Osteocyte (in vitro differentiated cells): ENCODE data around the gene SEC14L1. TPM values are rescaled to one million over a fixed set of nuclear protein-coding genes. Genes with fewer than 3 reads are reported as not detected.

Experiments used
- DNase-seq: peaks from one replicate; pipeline ENCODE4 v3.0.0; 2021; ENCODE audit warnings: mixed read lengths; ENCODE audit not compliant: unreplicated experiment; ENCODE audit errors: extremely low spot score
- H3K27ac Mint-ChIP-seq: one replicate; pipeline ENCODE4 v1.8.0; 2021; ENCODE audit warnings: mild to moderate bottlenecking, mixed read lengths; ENCODE audit not compliant: unreplicated experiment
- H3K27me3 Mint-ChIP-seq: one replicate; pipeline ENCODE4 v1.8.0; 2021; ENCODE audit warnings: mixed read lengths; ENCODE audit not compliant: unreplicated experiment
- H3K36me3 Mint-ChIP-seq: one replicate; pipeline ENCODE4 v1.8.0; 2021; ENCODE audit warnings: mixed read lengths; ENCODE audit not compliant: unreplicated experiment
- H3K4me1 Mint-ChIP-seq: one replicate; pipeline ENCODE4 v1.8.0; 2021; ENCODE audit warnings: mixed read lengths; ENCODE audit not compliant: unreplicated experiment
- H3K4me3 Mint-ChIP-seq: one replicate; pipeline ENCODE4 v1.8.0; 2021; ENCODE audit warnings: mild to moderate bottlenecking, moderate library complexity, mixed read lengths; ENCODE audit not compliant: unreplicated experiment
- H3K9me3 Mint-ChIP-seq: one replicate; pipeline ENCODE4 v1.8.0; 2021; ENCODE audit warnings: mixed read lengths; ENCODE audit not compliant: unreplicated experiment
- CTCF ChIP-seq: fragments of 200-600 bp; sonication (generic); IDR thresholded peaks from 2 replicates; pipeline ENCODE4 v1.5.0; 2021; ENCODE audit warnings: antibody characterized with exemption, mild to moderate bottlenecking, moderate library complexity
- total RNA-seq: library from RNA; stranded (reverse); gene quantifications from 2 replicates; pipeline ENCODE4 v1.2.1, GENCODE V29; 2021

SEC14L1 gene
- total RNA-seq, 1 donor from 2014 or later, result 82.9 TPM

GRCh38 chr17:77186141-77186604 lies 45.4 kb downstream of the SEC14L1 start:
- Mint-ChIP-seq H3K27ac (no peak overlapping the region), H3K4me1 (peaks cover 15% of the 10 kb centered on the region), H3K9me3 (no peaks in the 10 kb centered on the region), H3K27me3 (no peaks in the 10 kb centered on the region), H3K36me3 (peaks cover 6% of the 10 kb centered on the region), H3K4me3 (no peak overlapping the region)
- no peak for DNase-seq
- no peak for TF ChIP-seq CTCF

- peaks cover 23% of the 10 kb centered on the region for H3K36me3 Mint-ChIP-seq
- no peaks in the 10 kb centered on the region for H3K9me3 Mint-ChIP-seq
- TF ChIP-seq CTCF, result no peak
- peaks cover 3% of the 10 kb centered on the region for H3K4me1 Mint-ChIP-seq
- no peak overlapping the region for H3K4me3 Mint-ChIP-seq
- no peak for DNase-seq
- H3K27ac Mint-ChIP-seq, result no peak overlapping the region
- no peaks in the 10 kb centered on the region for H3K27me3 Mint-ChIP-seq
These were observed 47.6 kb downstream of the SEC14L1 start for GRCh38 chr17:77188084-77189066.

DNA sequence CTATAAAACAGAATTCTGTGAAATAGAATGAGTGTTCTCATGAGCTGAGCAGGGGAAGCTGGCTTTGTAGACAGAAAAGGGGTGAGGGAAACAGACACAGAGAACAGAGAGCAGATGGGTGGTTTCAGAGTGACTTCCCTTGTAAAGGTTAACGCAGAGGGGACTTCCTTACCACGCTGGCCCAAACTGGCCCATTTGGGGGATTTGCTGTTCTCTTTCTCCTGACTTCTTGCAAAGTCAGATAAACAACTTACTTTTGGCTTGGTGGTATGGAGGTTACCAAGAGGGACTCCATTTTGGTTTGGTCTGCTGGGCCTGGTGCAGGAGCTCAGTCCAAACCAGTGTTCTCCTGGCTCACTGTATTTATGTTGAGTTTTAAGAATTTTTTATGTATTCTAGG lies 48.4 kb downstream of the SEC14L1 start:
- no peak overlapping the region for H3K4me3 Mint-ChIP-seq
- DNase-seq, result no peak
- H3K36me3 Mint-ChIP-seq, result peaks cover 25% of the 10 kb centered on the region
- H3K27ac Mint-ChIP-seq, result peak overlapping the region; percentile 35
- H3K9me3 Mint-ChIP-seq, result no peaks in the 10 kb centered on the region
- peaks cover 4% of the 10 kb centered on the region for H3K4me1 Mint-ChIP-seq
- H3K27me3 Mint-ChIP-seq, result no peaks in the 10 kb centered on the region
- TF ChIP-seq CTCF, result no peak

- no peak overlapping the region for H3K27ac Mint-ChIP-seq
- H3K4me1 Mint-ChIP-seq, result peaks cover 4% of the 10 kb centered on the region
- DNase-seq, result no peak
- no peaks in the 10 kb centered on the region for H3K27me3 Mint-ChIP-seq
- H3K4me3 Mint-ChIP-seq, result no peak overlapping the region
- H3K36me3 Mint-ChIP-seq, result peaks cover 34% of the 10 kb centered on the region
- no peaks in the 10 kb centered on the region for H3K9me3 Mint-ChIP-seq
- no peak for TF ChIP-seq CTCF
These were observed 49.8 kb downstream of the SEC14L1 start for GRCh38 chr17:77190576-77190975.

DNA sequence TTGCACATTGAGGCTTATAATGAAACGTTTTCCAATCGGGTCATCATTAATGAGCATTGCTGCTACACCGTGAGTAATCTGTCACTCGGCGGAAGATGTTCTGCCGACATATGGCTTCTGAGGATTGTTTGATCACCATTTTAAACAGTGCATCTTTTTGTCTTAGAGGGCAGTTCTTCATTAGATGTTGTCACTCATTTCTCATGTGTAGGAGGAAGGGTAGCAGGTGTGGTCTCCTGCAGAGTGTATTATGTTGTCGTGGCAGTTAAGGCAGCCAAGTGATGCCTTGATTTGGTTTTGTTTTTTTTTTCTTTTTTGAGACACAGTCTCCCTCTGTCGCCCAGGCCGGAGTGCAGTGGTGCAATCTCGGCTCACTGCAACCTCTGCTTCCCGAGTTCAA lies 50.5 kb downstream of the SEC14L1 start:
- Mint-ChIP-seq H3K27me3 (no peaks in the 10 kb centered on the region), H3K4me3 (no peak overlapping the region), H3K27ac (no peak overlapping the region), H3K9me3 (no peaks in the 10 kb centered on the region), H3K4me1 (peaks cover 4% of the 10 kb centered on the region), H3K36me3 (peaks cover 40% of the 10 kb centered on the region)
- DNase-seq, result no peak
- TF ChIP-seq CTCF, result no peak
